GM23338 (cell line): ENCODE measurements around the gene ERBB3. TPM values are rescaled to one million over a fixed set of nuclear protein-coding genes. Genes with fewer than 3 reads are reported as not detected.
"Not testable (repeated sequence)": the region's sequence is repeated elsewhere in the genome, so short reads cannot be mapped to it uniquely, and the experiment has no call there.

ENCODE experiments used
- ATAC-seq: fragments of 200-7000 bp; cut with Tn5 transposase; 3 replicates; pipeline ENCODE4 v1.9.1; 2020
- DNase-seq: peaks from one replicate; pipeline ENCODE4 v3.0.0-alpha.2; 2015; ENCODE audit warnings: low spot score
- H2AFZ ChIP-seq: fragments of 200-600 bp; sonication (generic); 2 replicates; pipeline ENCODE4 v1.8.0; 2016; ENCODE audit warnings: antibody characterized with exemption, mild to moderate bottlenecking, moderate library complexity
- H3F3A ChIP-seq: fragments of 200-600 bp; sonication (generic); replicated peaks from 2 replicates; pipeline ENCODE4 v1.8.0; 2017; ENCODE audit warnings: antibody characterized with exemption, mixed run types, low read depth
- H3K27ac ChIP-seq: fragments of 200-600 bp; sonication (generic); 2 replicates; pipeline ENCODE4 v1.6.1; 2016; ENCODE audit warnings: low read depth
- H3K27me3 ChIP-seq: fragments of 200-600 bp; sonication (generic); 2 replicates; pipeline ENCODE4 v1.8.0; 2016; ENCODE audit warnings: mild to moderate bottlenecking, mixed run types, moderate library complexity; ENCODE audit not compliant: insufficient read depth
- H3K36me3 ChIP-seq: fragments of 200-600 bp; sonication (generic); 2 replicates; pipeline ENCODE4 v1.8.0; 2016; ENCODE audit warnings: mild to moderate bottlenecking; ENCODE audit not compliant: insufficient read depth
- H3K4me1 ChIP-seq: fragments of 200-600 bp; sonication (generic); 2 replicates; pipeline ENCODE4 v1.8.0; 2016; ENCODE audit warnings: mild to moderate bottlenecking, moderate library complexity; ENCODE audit not compliant: insufficient read depth
- H3K4me2 ChIP-seq: fragments of 200-600 bp; sonication (generic); 2 replicates; pipeline ENCODE4 v1.7.1; 2017; ENCODE audit warnings: mixed run types
- H3K4me3 ChIP-seq: fragments of 200-600 bp; sonication (generic); 2 replicates; pipeline ENCODE4 v1.6.1; 2016; ENCODE audit warnings: mixed run types
- H3K79me2 ChIP-seq: fragments of 200-600 bp; sonication (generic); replicated peaks from 2 replicates; pipeline ENCODE4 v1.8.0; 2017; ENCODE audit warnings: mild to moderate bottlenecking; ENCODE audit not compliant: insufficient read depth
- H3K9me2 ChIP-seq: fragments of 200-600 bp; sonication (generic); 2 replicates; pipeline ENCODE4 v1.8.0; 2017; ENCODE audit not compliant: insufficient read depth
- H4K20me1 ChIP-seq: fragments of 200-600 bp; sonication (generic); replicated peaks from 2 replicates; pipeline ENCODE4 v1.8.0; 2017; ENCODE audit warnings: mild to moderate bottlenecking; ENCODE audit not compliant: insufficient read depth
- H3K27ac Mint-ChIP-seq: 2 replicates; pipeline ENCODE4 v1.8.0; 2020; ENCODE audit warnings: inconsistent platforms, mild to moderate bottlenecking, moderate library complexity, mixed read lengths
- H3K27me3 Mint-ChIP-seq: 3 replicates; pipeline ENCODE4 v1.8.0; 2022; ENCODE audit warnings: low read depth, mild to moderate bottlenecking, moderate library complexity, mixed read lengths, inconsistent platforms; ENCODE audit not compliant: insufficient read depth, poor library complexity
- H3K36me3 Mint-ChIP-seq: 3 replicates; pipeline ENCODE4 v1.8.0; 2021; ENCODE audit warnings: low read depth, mild to moderate bottlenecking, inconsistent platforms, moderate library complexity, mixed read lengths
- H3K4me1 Mint-ChIP-seq: 3 replicates; pipeline ENCODE4 v1.8.0; 2020; ENCODE audit warnings: mild to moderate bottlenecking, inconsistent platforms, mixed read lengths
- H3K4me3 Mint-ChIP-seq: 3 replicates; pipeline ENCODE4 v1.8.0; 2021; ENCODE audit warnings: moderate library complexity, mild to moderate bottlenecking, inconsistent platforms, mixed read lengths
- H3K9me3 Mint-ChIP-seq: 3 replicates; pipeline ENCODE4 v1.8.0; 2020; ENCODE audit warnings: moderate library complexity, mild to moderate bottlenecking, inconsistent platforms, mixed read lengths
- CREB1 ChIP-seq: fragments of 250-450 bp; sonication (Bioruptor Pico); IDR thresholded peaks from 2 replicates; pipeline ENCODE4 v1.5.0; 2020; ENCODE audit warnings: low read depth, mild to moderate bottlenecking, moderate library complexity
- EZH2 ChIP-seq: fragments of 200-600 bp; sonication (generic); IDR thresholded peaks from one replicate; pipeline ENCODE4 v1.8.0; 2017; ENCODE audit warnings: antibody characterized with exemption, mild to moderate bottlenecking, low read depth; ENCODE audit not compliant: unreplicated experiment
- EZH2phosphoT487 ChIP-seq: fragments of 200-600 bp; sonication (generic); IDR thresholded peaks from one replicate; pipeline ENCODE4 v1.8.1; 2018; ENCODE audit warnings: antibody characterized with exemption; ENCODE audit not compliant: unreplicated experiment
- JUNB ChIP-seq: IDR thresholded peaks from one replicate; pipeline ENCODE4 v1.6.1; 2016; ENCODE audit warnings: antibody characterized with exemption; ENCODE audit not compliant: unreplicated experiment
- NANOG ChIP-seq: IDR thresholded peaks from 2 replicates; pipeline ENCODE4 v1.6.1; 2016; ENCODE audit warnings: antibody characterized with exemption, borderline replicate concordance
- STAT1 ChIP-seq: IDR thresholded peaks from one replicate; pipeline ENCODE4 v1.6.1; 2016; ENCODE audit warnings: antibody characterized with exemption; ENCODE audit not compliant: unreplicated experiment
- ZNF114 ChIP-seq: fragments of 250-450 bp; sonication (Bioruptor Pico); IDR thresholded peaks from 2 replicates; pipeline ENCODE4 v1.5.0; 2020; ENCODE audit warnings: mild to moderate bottlenecking, moderate library complexity
- ZNF331 ChIP-seq: fragments of 250-450 bp; sonication (Bioruptor Pico); IDR thresholded peaks from 2 replicates; pipeline ENCODE4 v1.5.0; 2020; ENCODE audit warnings: low read depth, mild to moderate bottlenecking, moderate library complexity
- polyA plus RNA-seq: library from polyadenylated mRNA; unstranded; fragments of >200 nt; fragmentation: Nextera tagmentation; extraction: Ambion mirVana; gene quantifications from 2 replicates; pipeline ENCODE4 v1.2.1, GENCODE V29; 2016
- total RNA-seq: library from RNA; depleted of rRNA; stranded (reverse); fragments of >200 nt; shearing (Covaris generic); gene quantifications from 2 replicates; pipeline ENCODE4 v1.2.3, GENCODE V29; 2014
- TF ChIP-seq, protein P1 (sequence below): IDR thresholded peaks from 2 replicates; pipeline ENCODE4 v1.6.1; 2016; ENCODE audit warnings: antibody characterized with exemption
- TF ChIP-seq, protein P2 (sequence below): IDR thresholded peaks from one replicate; pipeline ENCODE4 v1.6.1; 2018; ENCODE audit warnings: antibody characterized with exemption; ENCODE audit not compliant: unreplicated experiment

ERBB3 gene
- total and polyA plus RNA-seq, 2 experiments from 2014 or later: 21.0 to 54.4 TPM

DNA sequence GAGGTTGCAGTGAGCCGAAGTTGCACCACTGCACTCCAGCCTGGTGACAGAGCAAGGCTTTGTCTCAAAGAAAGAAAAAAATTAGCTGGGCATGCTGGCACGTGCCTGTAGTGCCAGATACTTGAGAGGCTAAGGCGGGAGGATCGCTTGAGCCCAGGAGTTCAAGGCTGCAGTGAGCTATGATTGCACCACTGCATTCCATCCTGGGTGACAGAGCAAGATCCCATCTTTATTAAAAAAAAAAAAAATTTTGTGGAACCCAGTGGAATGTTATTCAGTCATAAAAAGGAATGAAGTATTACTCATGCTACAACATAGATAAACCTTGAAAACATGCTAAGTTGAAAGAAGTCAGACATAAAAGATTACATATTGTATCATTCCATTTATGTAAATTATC lies 8.3 kb upstream of the ERBB3 start:
- no peak for TF ChIP-seq ZNF114 (CRISPR knock-in tag)
- Mint-ChIP-seq H3K4me3 (no peak overlapping the region), H3K4me1 (no peaks in the 10 kb centered on the region), H3K27me3 (peaks cover 9% of the 10 kb centered on the region), H3K27ac (no peak overlapping the region), H3K36me3 (0 out of 3 replicates have a peak, but pooled peaks cover under 1% of the 10 kb centered on the region), H3K9me3 (peaks cover under 1% of the 10 kb centered on the region; the same call in 1 of the 3 replicates)
- no peak for ATAC-seq
- H3K27me3 ChIP-seq: no peaks in the 10 kb centered on the region
- H3K27ac ChIP-seq: no peak overlapping the region
- H3K4me2 ChIP-seq: no peak overlapping the region
- H3F3A ChIP-seq: 0 out of 2 replicates have a peak, but pooled peaks cover 6% of the 10 kb centered on the region
- no peaks in the 10 kb centered on the region for H3K36me3 ChIP-seq
- no peak overlapping the region for H3K4me3 ChIP-seq
- H3K4me1 ChIP-seq: no peaks in the 10 kb centered on the region
- no peak overlapping the region for H2AFZ ChIP-seq
- H4K20me1 ChIP-seq: no peaks in the 10 kb centered on the region
- no peaks in the 10 kb centered on the region for H3K79me2 ChIP-seq
- no peak for DNase-seq
- H3K9me2 ChIP-seq: no peaks in the 10 kb centered on the region

DNA sequence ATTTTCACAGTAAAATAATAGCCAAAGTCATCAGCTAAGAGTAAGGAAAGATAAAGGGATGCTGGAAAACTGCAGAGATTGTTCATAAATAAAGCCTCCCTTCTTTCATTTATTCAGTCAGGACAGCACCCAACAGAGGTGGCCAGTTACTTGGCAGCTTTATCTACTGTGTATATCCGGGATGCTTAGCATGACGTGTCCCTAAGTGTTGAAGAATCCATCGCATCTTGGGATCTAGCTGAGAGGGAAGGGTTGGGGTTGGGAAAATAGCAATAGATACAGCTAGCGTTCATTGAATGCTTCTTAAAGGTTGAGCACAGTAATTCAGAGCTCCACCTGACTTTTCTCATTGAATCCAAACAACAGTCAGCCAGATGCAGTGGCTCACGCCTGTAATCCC lies 5.6 kb upstream of the ERBB3 start:
- Mint-ChIP-seq H3K9me3 (peaks cover 3% of the 10 kb centered on the region; the same call in 1 of the 3 replicates), H3K36me3 (0 out of 3 replicates have a peak, but pooled peaks cover 3% of the 10 kb centered on the region), H3K27me3 (peaks cover 9% of the 10 kb centered on the region), H3K27ac (no peak overlapping the region), H3K4me3 (no peak overlapping the region), H3K4me1 (peaks cover 7% of the 10 kb centered on the region)
- Histone ChIP-seq H3K9me2 (no peaks in the 10 kb centered on the region), H3F3A (0 out of 2 replicates have a peak, but pooled peaks cover 11% of the 10 kb centered on the region), H4K20me1 (no peaks in the 10 kb centered on the region), H3K4me1 (no peaks in the 10 kb centered on the region), H3K27ac (no peak overlapping the region), H3K4me2 (no peak overlapping the region), H3K79me2 (no peaks in the 10 kb centered on the region), H3K36me3 (no peaks in the 10 kb centered on the region), H3K27me3 (no peaks in the 10 kb centered on the region), H3K4me3 (no peak overlapping the region), H2AFZ (no peak overlapping the region)
- ATAC-seq: no peak
- TF ChIP-seq, protein P1, sequence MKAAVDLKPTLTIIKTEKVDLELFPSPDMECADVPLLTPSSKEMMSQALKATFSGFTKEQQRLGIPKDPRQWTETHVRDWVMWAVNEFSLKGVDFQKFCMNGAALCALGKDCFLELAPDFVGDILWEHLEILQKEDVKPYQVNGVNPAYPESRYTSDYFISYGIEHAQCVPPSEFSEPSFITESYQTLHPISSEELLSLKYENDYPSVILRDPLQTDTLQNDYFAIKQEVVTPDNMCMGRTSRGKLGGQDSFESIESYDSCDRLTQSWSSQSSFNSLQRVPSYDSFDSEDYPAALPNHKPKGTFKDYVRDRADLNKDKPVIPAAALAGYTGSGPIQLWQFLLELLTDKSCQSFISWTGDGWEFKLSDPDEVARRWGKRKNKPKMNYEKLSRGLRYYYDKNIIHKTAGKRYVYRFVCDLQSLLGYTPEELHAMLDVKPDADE: no peak
- TF ChIP-seq EZH2phosphoT487 (no peak), JUNB (no peak), ZNF114 (CRISPR knock-in tag) (no peak), ZNF331 (CRISPR knock-in tag) (no peak), STAT1 (no peak), EZH2 (no peak), CREB1 (CRISPR knock-in tag) (no peak), NANOG (no peak)
- TF ChIP-seq, protein P2, sequence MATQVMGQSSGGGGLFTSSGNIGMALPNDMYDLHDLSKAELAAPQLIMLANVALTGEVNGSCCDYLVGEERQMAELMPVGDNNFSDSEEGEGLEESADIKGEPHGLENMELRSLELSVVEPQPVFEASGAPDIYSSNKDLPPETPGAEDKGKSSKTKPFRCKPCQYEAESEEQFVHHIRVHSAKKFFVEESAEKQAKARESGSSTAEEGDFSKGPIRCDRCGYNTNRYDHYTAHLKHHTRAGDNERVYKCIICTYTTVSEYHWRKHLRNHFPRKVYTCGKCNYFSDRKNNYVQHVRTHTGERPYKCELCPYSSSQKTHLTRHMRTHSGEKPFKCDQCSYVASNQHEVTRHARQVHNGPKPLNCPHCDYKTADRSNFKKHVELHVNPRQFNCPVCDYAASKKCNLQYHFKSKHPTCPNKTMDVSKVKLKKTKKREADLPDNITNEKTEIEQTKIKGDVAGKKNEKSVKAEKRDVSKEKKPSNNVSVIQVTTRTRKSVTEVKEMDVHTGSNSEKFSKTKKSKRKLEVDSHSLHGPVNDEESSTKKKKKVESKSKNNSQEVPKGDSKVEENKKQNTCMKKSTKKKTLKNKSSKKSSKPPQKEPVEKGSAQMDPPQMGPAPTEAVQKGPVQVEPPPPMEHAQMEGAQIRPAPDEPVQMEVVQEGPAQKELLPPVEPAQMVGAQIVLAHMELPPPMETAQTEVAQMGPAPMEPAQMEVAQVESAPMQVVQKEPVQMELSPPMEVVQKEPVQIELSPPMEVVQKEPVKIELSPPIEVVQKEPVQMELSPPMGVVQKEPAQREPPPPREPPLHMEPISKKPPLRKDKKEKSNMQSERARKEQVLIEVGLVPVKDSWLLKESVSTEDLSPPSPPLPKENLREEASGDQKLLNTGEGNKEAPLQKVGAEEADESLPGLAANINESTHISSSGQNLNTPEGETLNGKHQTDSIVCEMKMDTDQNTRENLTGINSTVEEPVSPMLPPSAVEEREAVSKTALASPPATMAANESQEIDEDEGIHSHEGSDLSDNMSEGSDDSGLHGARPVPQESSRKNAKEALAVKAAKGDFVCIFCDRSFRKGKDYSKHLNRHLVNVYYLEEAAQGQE: no peak
- no peak for DNase-seq

DNA sequence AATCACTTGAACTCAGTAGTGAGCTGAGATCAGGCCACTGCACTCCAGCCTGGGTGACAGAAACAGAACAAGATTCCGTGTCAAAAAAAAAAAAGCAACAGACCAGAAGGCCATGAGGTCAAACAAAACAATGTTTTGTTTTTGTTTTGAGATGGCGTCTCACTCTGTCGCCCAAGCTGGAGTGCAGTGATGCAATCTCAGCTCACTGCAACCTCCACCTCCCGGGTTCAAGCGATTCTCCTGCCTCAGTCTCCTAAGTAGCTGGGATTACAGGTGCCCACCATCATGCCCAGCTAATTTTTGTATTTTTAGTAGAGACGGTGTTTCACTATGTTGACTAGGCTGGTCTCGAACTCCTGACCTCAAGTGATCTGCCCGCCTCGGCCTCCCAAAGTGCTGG lies 2.0 kb upstream of the ERBB3 start:
- H4K20me1 ChIP-seq: peaks cover 12% of the 10 kb centered on the region; the same call in 1 of the 2 replicates
- DNase-seq, ATAC-seq, H3K27ac Mint-ChIP-seq, H3K4me3 Mint-ChIP-seq, H3K36me3 Mint-ChIP-seq, H3K4me3 ChIP-seq, H3K9me3 Mint-ChIP-seq, H3K4me2 ChIP-seq, H3K27me3 ChIP-seq, H3K27me3 Mint-ChIP-seq, H3K36me3 ChIP-seq, H3K9me2 ChIP-seq: not testable (repeated sequence)
- H2AFZ ChIP-seq: peak overlapping the region; percentile 66; the same call in 1 of the 2 replicates
- H3K27ac ChIP-seq: peak overlapping the region; percentile 98
- H3F3A ChIP-seq: 0 out of 2 replicates have a peak, but pooled peaks cover 16% of the 10 kb centered on the region
- peaks cover 29% of the 10 kb centered on the region for H3K4me1 Mint-ChIP-seq
- peaks cover 22% of the 10 kb centered on the region for H3K79me2 ChIP-seq
- H3K4me1 ChIP-seq: peaks cover 21% of the 10 kb centered on the region
